Measurements from ENCODE around the gene SLC37A4.

The SLC37A4 gene

DNA sequence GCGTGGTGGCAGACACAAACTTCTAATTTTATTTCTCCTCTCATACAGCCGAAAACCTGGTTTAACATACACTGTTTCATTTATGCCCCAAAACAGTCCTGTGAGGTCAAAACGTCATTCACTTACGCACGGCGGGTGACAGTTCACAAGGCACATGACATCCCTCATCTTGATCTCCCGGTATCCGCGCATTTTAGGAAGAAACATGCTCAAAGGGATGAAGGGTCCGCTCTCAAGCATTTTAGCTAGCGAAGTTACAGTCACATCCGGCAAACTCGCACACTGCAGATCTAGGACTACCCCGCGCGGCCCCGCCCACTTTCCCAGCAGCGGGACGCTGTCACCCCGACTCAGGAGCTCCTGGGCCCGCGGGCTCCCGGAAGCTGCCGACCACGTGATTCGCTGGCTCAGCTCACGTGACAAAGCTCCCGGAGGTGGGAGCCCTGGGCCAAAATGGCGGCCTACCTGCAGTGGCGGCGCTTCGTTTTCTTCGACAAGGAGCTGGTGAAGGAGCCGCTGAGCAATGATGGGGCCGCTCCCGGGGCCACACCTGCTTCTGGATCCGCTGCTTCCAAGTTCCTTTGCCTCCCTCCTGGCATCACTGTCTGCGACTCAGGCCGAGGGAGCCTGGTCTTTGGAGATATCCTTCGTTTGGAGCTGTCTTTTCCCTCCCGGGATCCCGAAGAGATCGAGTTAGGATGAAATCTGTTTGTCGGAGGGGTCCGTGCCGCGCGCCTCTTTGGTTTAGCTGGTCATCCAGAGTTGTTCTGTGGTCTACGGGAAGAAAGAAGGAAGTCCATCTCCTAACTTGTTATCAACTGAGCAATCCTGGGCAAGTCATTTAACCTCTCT, 36.9 kb upstream of the SLC37A4 start, which contains the start of gene VPS11:
TSS of gene VPS11 (plus strand) at position 448 of the 852 bp plus-strand sequence. CDS start at position 454, 6 bp downstream.
- peaks cover 35% of the 10 kb centered on the region for H3K79me2 ChIP-seq (ENCODE audit: insufficient read depth, low read length)
- no peaks in the 10 kb centered on the region for H3K9me3 ChIP-seq (ENCODE audit: insufficient read depth, low read length)
- no peaks in the 10 kb centered on the region for H4K20me1 ChIP-seq (ENCODE audit: low read depth, low read length)
- H3K4me2 ChIP-seq (ENCODE audit: low read depth, low read length, poor library complexity, severe bottlenecking) = peak within 1 kb of the TSS; percentile 88
- TF ChIP-seq, protein P1, sequence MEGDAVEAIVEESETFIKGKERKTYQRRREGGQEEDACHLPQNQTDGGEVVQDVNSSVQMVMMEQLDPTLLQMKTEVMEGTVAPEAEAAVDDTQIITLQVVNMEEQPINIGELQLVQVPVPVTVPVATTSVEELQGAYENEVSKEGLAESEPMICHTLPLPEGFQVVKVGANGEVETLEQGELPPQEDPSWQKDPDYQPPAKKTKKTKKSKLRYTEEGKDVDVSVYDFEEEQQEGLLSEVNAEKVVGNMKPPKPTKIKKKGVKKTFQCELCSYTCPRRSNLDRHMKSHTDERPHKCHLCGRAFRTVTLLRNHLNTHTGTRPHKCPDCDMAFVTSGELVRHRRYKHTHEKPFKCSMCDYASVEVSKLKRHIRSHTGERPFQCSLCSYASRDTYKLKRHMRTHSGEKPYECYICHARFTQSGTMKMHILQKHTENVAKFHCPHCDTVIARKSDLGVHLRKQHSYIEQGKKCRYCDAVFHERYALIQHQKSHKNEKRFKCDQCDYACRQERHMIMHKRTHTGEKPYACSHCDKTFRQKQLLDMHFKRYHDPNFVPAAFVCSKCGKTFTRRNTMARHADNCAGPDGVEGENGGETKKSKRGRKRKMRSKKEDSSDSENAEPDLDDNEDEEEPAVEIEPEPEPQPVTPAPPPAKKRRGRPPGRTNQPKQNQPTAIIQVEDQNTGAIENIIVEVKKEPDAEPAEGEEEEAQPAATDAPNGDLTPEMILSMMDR (IDR thresholded peaks at IDR 0.05; ENCODE audit: insufficient read depth, low read length, poor library complexity, severe bottlenecking) = no peak
- no peak for TF ChIP-seq EZH2phosphoT487 (conservative IDR thresholded peaks at IDR 0.05; ENCODE audit: low read length)
- H3K9me2 ChIP-seq (replicated peaks; ENCODE audit: insufficient read depth, low read length) = no peaks in the 10 kb centered on the region
- peaks cover 3% of the 10 kb centered on the region; the same call in 1 of the 2 replicates for H3K36me3 ChIP-seq (ENCODE audit: low read length)
- peak within 1 kb of the TSS; percentile 84 for H3K9ac ChIP-seq (ENCODE audit: low read length)
- H3K27me3 ChIP-seq (ENCODE audit: low read length) = no peaks in the 10 kb centered on the region
- H3F3A ChIP-seq (ENCODE audit: insufficient read depth) = peaks cover 14% of the 10 kb centered on the region; the same call in 1 of the 2 replicates
- peak within 1 kb of the TSS; percentile 88 for H2AFZ ChIP-seq (ENCODE audit: low read depth, low read length, severe bottlenecking)
- H3K4me3 ChIP-seq (ENCODE audit: insufficient read depth, low read length, poor library complexity, severe bottlenecking) = peak within 1 kb of the TSS; percentile 98
- H3K27ac ChIP-seq (ENCODE audit: low read depth, low read length) = peak within 1 kb of the TSS; percentile 70

GRCh38 chr11:119065369-119065768, 34.7 kb upstream of the SLC37A4 start:
- peaks cover 35% of the 10 kb centered on the region for H3K79me2 ChIP-seq (ENCODE audit: insufficient read depth, low read length)
- H3K4me3 ChIP-seq (ENCODE audit: insufficient read depth, low read length, poor library complexity, severe bottlenecking) = no peak overlapping the region
- no peaks in the 10 kb centered on the region for H4K20me1 ChIP-seq (ENCODE audit: low read depth, low read length)
- H2AFZ ChIP-seq (ENCODE audit: low read depth, low read length, severe bottlenecking) = no peak overlapping the region
- no peaks in the 10 kb centered on the region; the same call in 1 of the 2 replicates for H3K36me3 ChIP-seq (ENCODE audit: low read length)
- TF ChIP-seq, protein P1 (IDR thresholded peaks at IDR 0.05; ENCODE audit: insufficient read depth, low read length, poor library complexity, severe bottlenecking) = peak; percentile 38
- no peak for TF ChIP-seq EZH2phosphoT487 (conservative IDR thresholded peaks at IDR 0.05; ENCODE audit: low read length)
- H3K9ac ChIP-seq (ENCODE audit: low read length) = no peak overlapping the region
- H3F3A ChIP-seq (ENCODE audit: insufficient read depth) = peaks cover 14% of the 10 kb centered on the region; the same call in 1 of the 2 replicates
- H3K9me2 ChIP-seq (replicated peaks; ENCODE audit: insufficient read depth, low read length) = no peaks in the 10 kb centered on the region
- no peak overlapping the region for H3K4me2 ChIP-seq (ENCODE audit: low read depth, low read length, poor library complexity, severe bottlenecking)
- H3K27ac ChIP-seq (ENCODE audit: low read depth, low read length) = no peak overlapping the region
- H3K27me3 ChIP-seq (ENCODE audit: low read length) = no peaks in the 10 kb centered on the region
- no peaks in the 10 kb centered on the region for H3K9me3 ChIP-seq (ENCODE audit: insufficient read depth, low read length)

GRCh38 chr11:119062779-119063178, 32.1 kb upstream of the SLC37A4 start:
- Histone ChIP-seq H2AFZ (ENCODE audit: low read depth, low read length, severe bottlenecking) (no peak overlapping the region), H3K36me3 (ENCODE audit: low read length) (no peaks in the 10 kb centered on the region; the same call in 1 of the 2 replicates), H3F3A (ENCODE audit: insufficient read depth) (peaks cover 14% of the 10 kb centered on the region; the same call in 1 of the 2 replicates), H4K20me1 (ENCODE audit: low read depth, low read length) (no peaks in the 10 kb centered on the region), H3K4me2 (ENCODE audit: low read depth, low read length, poor library complexity, severe bottlenecking) (no peak overlapping the region), H3K9ac (ENCODE audit: low read length) (no peak overlapping the region), H3K27ac (ENCODE audit: low read depth, low read length) (no peak overlapping the region), H3K27me3 (ENCODE audit: low read length) (no peaks in the 10 kb centered on the region), H3K9me3 (ENCODE audit: insufficient read depth, low read length) (no peaks in the 10 kb centered on the region), H3K79me2 (ENCODE audit: insufficient read depth, low read length) (peaks cover 29% of the 10 kb centered on the region), H3K9me2 (replicated peaks; ENCODE audit: insufficient read depth, low read length) (no peaks in the 10 kb centered on the region), H3K4me3 (ENCODE audit: insufficient read depth, low read length, poor library complexity, severe bottlenecking) (no peak overlapping the region)
- no peak for TF ChIP-seq EZH2phosphoT487 (conservative IDR thresholded peaks at IDR 0.05; ENCODE audit: low read length)
- TF ChIP-seq, protein P1 (IDR thresholded peaks at IDR 0.05; ENCODE audit: insufficient read depth, low read length, poor library complexity, severe bottlenecking) = no peak
